HEK293 (cell line): Measurements from ENCODE around the gene CCDC40.

ENCODE experiments used
- GFI1B ChIP-seq: fragments of 450-650 bp; formaldehyde crosslinking; IDR thresholded peaks from 2 replicates; pipeline ENCODE4 v1.5.1; 2016; ENCODE audit warnings: missing biosample characterization, missing genetic modification characterization
- KLF10 ChIP-seq: fragments of 450-650 bp; IDR thresholded peaks from 2 replicates; pipeline ENCODE4 v1.5.1; 2018; ENCODE audit warnings: missing biosample characterization, mild to moderate bottlenecking, missing genetic modification characterization
- PRDM1 ChIP-seq: fragments of 450-650 bp; formaldehyde crosslinking; IDR thresholded peaks from 2 replicates; pipeline ENCODE4; 2016; ENCODE audit warnings: missing biosample characterization, missing genetic modification characterization
- ZIC2 ChIP-seq: fragments of 450-650 bp; formaldehyde crosslinking; IDR thresholded peaks from 2 replicates; pipeline ENCODE4 v1.5.1; 2016; ENCODE audit warnings: missing biosample characterization, missing genetic modification characterization
- ZNF157 ChIP-seq: fragments of 450-650 bp; formaldehyde crosslinking; IDR thresholded peaks from 2 replicates; pipeline ENCODE4 v1.5.1; 2016; ENCODE audit warnings: missing biosample characterization, missing genetic modification characterization
- ZNF24 ChIP-seq: fragments of 450-650 bp; formaldehyde crosslinking; IDR thresholded peaks from 2 replicates; pipeline ENCODE4 v1.5.1; 2016; ENCODE audit warnings: missing biosample characterization, missing genetic modification characterization
- ZNF292 ChIP-seq: fragments of 450-650 bp; formaldehyde crosslinking; IDR thresholded peaks from 2 replicates; pipeline ENCODE4 v1.5.1; 2016; ENCODE audit warnings: low read depth, missing biosample characterization, missing genetic modification characterization, borderline replicate concordance
- ZNF302 ChIP-seq: fragments of 450-650 bp; formaldehyde crosslinking; IDR thresholded peaks from 2 replicates; pipeline ENCODE4 v1.5.1; 2016; ENCODE audit warnings: missing biosample characterization, missing genetic modification characterization, low read depth
- ZNF335 ChIP-seq: fragments of 450-650 bp; formaldehyde crosslinking; conservative IDR thresholded peaks from 2 replicates; pipeline ENCODE4 v1.5.1; 2016; ENCODE audit warnings: missing biosample characterization, missing genetic modification characterization
- ZNF416 ChIP-seq: fragments of 450-650 bp; formaldehyde crosslinking; IDR thresholded peaks from 2 replicates; pipeline ENCODE4 v1.5.1; 2016; ENCODE audit warnings: missing biosample characterization, missing genetic modification characterization
- ZNF558 ChIP-seq: fragments of 450-650 bp; formaldehyde crosslinking; IDR thresholded peaks from 2 replicates; pipeline ENCODE4 v1.5.1; 2016; ENCODE audit warnings: missing biosample characterization, missing genetic modification characterization
- ZNF600 ChIP-seq: fragments of 450-650 bp; formaldehyde crosslinking; IDR thresholded peaks from 2 replicates; pipeline ENCODE4 v1.5.1; 2016; ENCODE audit warnings: missing biosample characterization, missing genetic modification characterization
- ZNF654 ChIP-seq: fragments of 450-650 bp; formaldehyde crosslinking; IDR thresholded peaks from 2 replicates; pipeline ENCODE4 v1.5.1; 2016; ENCODE audit warnings: low read depth, missing biosample characterization, missing genetic modification characterization
- ZNF76 ChIP-seq: fragments of 450-650 bp; formaldehyde crosslinking; IDR thresholded peaks from 2 replicates; pipeline ENCODE4; 2016; ENCODE audit warnings: low read depth, missing biosample characterization, missing genetic modification characterization, borderline replicate concordance
- ZNF768 ChIP-seq: fragments of 450-650 bp; formaldehyde crosslinking; IDR thresholded peaks from 2 replicates; pipeline ENCODE4 v1.5.1; 2018; ENCODE audit warnings: missing biosample characterization, mild to moderate bottlenecking, missing genetic modification characterization
- TF ChIP-seq, protein P1 (sequence below): fragments of 450-650 bp; formaldehyde crosslinking; IDR thresholded peaks from 2 replicates; pipeline ENCODE4 v1.5.1; 2016; ENCODE audit warnings: missing biosample characterization, missing genetic modification characterization
- TF ChIP-seq, protein P2 (sequence below): fragments of 450-650 bp; formaldehyde crosslinking; conservative IDR thresholded peaks from 2 replicates; pipeline ENCODE4 v1.5.1; 2016; ENCODE audit warnings: low read depth, missing biosample characterization, missing genetic modification characterization
- TF ChIP-seq, protein P3 (sequence below): fragments of 450-650 bp; formaldehyde crosslinking; IDR thresholded peaks from 2 replicates; pipeline ENCODE4 v1.5.1; 2016; ENCODE audit warnings: missing biosample characterization, missing genetic modification characterization
- TF ChIP-seq, protein P4 (sequence below): fragments of 450-650 bp; formaldehyde crosslinking; IDR thresholded peaks from 2 replicates; pipeline ENCODE4 v1.5.1; 2016; ENCODE audit warnings: missing biosample characterization, missing genetic modification characterization
- TF ChIP-seq, protein P5 (sequence below): fragments of 450-650 bp; formaldehyde crosslinking; IDR thresholded peaks from 2 replicates; pipeline ENCODE4 v1.5.1; 2016; ENCODE audit warnings: missing biosample characterization, missing genetic modification characterization, borderline replicate concordance

The CCDC40 gene

DNA sequence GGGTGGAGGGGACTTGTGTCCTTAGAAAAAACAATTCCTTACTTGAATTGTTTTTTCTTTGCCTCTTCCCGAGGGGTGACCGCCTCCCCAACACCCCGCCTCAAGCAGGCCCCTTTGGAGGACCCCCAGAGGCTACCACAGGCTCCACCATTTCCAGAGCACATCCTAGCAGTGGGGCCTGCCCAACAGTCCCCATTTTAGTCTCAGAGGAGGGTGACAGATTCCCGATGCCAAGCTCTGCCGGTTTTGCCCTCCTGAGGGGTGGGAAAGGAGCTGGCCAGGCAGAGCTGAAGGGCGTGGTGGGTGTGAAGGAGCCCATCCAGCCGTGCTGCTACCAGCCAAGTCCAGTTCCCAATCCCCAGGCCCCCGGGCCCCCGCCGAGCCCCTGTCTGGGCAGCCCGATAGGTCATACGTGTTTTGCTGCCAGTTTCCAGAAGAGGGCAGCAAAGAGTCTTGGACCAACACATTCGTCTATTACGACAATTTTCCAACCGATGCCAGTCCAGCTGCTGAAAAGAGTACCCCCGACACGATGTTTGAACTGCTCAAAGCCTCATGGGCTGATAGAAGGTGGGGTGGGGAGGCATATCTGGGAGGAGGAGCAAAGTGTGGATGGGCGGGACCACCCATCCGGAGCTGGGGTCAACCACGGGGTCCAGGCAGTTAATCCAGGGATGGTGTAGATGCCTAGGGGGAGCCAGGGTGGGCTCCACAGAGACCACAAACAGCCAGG is 46.1 kb downstream of the CCDC40 start (continued):
- TF ChIP-seq, protein P1, sequence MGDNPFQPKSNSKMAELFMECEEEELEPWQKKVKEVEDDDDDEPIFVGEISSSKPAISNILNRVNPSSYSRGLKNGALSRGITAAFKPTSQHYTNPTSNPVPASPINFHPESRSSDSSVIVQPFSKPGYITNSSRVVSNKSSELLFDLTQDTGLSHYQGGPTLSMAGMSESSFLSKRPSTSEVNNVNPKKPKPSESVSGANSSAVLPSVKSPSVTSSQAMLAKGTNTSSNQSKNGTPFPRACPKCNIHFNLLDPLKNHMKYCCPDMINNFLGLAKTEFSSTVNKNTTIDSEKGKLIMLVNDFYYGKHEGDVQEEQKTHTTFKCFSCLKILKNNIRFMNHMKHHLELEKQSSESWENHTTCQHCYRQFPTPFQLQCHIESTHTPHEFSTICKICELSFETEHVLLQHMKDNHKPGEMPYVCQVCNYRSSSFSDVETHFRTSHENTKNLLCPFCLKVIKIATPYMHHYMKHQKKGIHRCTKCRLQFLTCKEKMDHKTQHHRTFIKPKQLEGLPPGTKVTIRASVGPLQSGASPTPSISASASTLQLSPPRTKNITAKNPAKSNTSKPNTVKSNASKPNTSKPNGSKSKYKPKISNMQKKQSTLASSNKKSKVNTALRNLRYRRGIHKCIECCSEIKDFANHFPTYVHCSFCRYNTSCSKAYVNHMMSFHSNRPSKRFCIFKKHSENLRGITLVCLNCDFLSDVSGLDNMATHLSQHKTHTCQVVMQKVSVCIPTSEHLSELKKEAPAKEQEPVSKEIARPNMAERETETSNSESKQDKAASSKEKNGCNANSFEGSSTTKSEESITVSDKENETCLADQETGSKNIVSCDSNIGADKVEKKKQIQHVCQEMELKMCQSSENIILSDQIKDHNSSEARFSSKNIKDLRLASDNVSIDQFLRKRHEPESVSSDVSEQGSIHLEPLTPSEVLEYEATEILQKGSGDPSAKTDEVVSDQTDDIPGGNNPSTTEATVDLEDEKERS (tag by site-specific recombination), result no peak
- TF ChIP-seq ZNF76 (tag by site-specific recombination), result no peak
- TF ChIP-seq ZNF292 (tag by site-specific recombination), result no peak
- TF ChIP-seq ZNF416, result no peak
- TF ChIP-seq PRDM1 (tag by site-specific recombination), result no peak
- peak; percentile 79 for TF ChIP-seq ZNF654
- TF ChIP-seq, protein P2, sequence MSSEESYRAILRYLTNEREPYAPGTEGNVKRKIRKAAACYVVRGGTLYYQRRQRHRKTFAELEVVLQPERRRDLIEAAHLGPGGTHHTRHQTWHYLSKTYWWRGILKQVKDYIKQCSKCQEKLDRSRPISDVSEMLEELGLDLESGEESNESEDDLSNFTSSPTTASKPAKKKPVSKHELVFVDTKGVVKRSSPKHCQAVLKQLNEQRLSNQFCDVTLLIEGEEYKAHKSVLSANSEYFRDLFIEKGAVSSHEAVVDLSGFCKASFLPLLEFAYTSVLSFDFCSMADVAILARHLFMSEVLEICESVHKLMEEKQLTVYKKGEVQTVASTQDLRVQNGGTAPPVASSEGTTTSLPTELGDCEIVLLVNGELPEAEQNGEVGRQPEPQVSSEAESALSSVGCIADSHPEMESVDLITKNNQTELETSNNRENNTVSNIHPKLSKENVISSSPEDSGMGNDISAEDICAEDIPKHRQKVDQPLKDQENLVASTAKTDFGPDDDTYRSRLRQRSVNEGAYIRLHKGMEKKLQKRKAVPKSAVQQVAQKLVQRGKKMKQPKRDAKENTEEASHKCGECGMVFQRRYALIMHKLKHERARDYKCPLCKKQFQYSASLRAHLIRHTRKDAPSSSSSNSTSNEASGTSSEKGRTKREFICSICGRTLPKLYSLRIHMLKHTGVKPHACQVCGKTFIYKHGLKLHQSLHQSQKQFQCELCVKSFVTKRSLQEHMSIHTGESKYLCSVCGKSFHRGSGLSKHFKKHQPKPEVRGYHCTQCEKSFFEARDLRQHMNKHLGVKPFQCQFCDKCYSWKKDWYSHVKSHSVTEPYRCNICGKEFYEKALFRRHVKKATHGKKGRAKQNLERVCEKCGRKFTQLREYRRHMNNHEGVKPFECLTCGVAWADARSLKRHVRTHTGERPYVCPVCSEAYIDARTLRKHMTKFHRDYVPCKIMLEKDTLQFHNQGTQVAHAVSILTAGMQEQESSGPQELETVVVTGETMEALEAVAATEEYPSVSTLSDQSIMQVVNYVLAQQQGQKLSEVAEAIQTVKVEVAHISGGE (tag by site-specific recombination), result no peak
- TF ChIP-seq GFI1B (tag by site-specific recombination), result no peak
- TF ChIP-seq ZNF558 (tag by site-specific recombination), result no peak
- TF ChIP-seq, protein P3, sequence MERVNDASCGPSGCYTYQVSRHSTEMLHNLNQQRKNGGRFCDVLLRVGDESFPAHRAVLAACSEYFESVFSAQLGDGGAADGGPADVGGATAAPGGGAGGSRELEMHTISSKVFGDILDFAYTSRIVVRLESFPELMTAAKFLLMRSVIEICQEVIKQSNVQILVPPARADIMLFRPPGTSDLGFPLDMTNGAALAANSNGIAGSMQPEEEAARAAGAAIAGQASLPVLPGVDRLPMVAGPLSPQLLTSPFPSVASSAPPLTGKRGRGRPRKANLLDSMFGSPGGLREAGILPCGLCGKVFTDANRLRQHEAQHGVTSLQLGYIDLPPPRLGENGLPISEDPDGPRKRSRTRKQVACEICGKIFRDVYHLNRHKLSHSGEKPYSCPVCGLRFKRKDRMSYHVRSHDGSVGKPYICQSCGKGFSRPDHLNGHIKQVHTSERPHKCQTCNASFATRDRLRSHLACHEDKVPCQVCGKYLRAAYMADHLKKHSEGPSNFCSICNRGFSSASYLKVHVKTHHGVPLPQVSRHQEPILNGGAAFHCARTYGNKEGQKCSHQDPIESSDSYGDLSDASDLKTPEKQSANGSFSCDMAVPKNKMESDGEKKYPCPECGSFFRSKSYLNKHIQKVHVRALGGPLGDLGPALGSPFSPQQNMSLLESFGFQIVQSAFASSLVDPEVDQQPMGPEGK (tag by site-specific recombination), result peak; percentile 86
- no peak for TF ChIP-seq ZNF302 (tag by site-specific recombination)
- TF ChIP-seq ZNF24 (tag by site-specific recombination), result no peak
- no peak for TF ChIP-seq ZNF768 (tag by site-specific recombination)
- no peak for TF ChIP-seq KLF10 (tag by site-specific recombination)
- 0 out of 2 replicates have a peak, but pooled peaks have one; percentile 18 for TF ChIP-seq ZNF335 (tag by site-specific recombination)
- TF ChIP-seq, protein P4, sequence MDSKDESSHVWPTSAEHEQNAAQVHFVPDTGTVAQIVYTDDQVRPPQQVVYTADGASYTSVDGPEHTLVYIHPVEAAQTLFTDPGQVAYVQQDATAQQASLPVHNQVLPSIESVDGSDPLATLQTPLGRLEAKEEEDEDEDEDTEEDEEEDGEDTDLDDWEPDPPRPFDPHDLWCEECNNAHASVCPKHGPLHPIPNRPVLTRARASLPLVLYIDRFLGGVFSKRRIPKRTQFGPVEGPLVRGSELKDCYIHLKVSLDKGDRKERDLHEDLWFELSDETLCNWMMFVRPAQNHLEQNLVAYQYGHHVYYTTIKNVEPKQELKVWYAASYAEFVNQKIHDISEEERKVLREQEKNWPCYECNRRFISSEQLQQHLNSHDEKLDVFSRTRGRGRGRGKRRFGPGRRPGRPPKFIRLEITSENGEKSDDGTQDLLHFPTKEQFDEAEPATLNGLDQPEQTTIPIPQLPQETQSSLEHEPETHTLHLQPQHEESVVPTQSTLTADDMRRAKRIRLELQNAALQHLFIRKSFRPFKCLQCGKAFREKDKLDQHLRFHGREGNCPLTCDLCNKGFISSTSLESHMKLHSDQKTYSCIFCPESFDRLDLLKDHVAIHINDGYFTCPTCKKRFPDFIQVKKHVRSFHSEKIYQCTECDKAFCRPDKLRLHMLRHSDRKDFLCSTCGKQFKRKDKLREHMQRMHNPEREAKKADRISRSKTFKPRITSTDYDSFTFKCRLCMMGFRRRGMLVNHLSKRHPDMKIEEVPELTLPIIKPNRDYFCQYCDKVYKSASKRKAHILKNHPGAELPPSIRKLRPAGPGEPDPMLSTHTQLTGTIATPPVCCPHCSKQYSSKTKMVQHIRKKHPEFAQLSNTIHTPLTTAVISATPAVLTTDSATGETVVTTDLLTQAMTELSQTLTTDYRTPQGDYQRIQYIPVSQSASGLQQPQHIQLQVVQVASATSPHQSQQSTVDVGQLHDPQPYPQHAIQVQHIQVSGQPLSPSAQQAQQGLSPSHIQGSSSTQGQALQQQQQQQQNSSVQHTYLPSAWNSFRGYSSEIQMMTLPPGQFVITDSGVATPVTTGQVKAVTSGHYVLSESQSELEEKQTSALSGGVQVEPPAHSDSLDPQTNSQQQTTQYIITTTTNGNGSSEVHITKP (tag by site-specific recombination), result peak; percentile 55
- TF ChIP-seq, protein P5, sequence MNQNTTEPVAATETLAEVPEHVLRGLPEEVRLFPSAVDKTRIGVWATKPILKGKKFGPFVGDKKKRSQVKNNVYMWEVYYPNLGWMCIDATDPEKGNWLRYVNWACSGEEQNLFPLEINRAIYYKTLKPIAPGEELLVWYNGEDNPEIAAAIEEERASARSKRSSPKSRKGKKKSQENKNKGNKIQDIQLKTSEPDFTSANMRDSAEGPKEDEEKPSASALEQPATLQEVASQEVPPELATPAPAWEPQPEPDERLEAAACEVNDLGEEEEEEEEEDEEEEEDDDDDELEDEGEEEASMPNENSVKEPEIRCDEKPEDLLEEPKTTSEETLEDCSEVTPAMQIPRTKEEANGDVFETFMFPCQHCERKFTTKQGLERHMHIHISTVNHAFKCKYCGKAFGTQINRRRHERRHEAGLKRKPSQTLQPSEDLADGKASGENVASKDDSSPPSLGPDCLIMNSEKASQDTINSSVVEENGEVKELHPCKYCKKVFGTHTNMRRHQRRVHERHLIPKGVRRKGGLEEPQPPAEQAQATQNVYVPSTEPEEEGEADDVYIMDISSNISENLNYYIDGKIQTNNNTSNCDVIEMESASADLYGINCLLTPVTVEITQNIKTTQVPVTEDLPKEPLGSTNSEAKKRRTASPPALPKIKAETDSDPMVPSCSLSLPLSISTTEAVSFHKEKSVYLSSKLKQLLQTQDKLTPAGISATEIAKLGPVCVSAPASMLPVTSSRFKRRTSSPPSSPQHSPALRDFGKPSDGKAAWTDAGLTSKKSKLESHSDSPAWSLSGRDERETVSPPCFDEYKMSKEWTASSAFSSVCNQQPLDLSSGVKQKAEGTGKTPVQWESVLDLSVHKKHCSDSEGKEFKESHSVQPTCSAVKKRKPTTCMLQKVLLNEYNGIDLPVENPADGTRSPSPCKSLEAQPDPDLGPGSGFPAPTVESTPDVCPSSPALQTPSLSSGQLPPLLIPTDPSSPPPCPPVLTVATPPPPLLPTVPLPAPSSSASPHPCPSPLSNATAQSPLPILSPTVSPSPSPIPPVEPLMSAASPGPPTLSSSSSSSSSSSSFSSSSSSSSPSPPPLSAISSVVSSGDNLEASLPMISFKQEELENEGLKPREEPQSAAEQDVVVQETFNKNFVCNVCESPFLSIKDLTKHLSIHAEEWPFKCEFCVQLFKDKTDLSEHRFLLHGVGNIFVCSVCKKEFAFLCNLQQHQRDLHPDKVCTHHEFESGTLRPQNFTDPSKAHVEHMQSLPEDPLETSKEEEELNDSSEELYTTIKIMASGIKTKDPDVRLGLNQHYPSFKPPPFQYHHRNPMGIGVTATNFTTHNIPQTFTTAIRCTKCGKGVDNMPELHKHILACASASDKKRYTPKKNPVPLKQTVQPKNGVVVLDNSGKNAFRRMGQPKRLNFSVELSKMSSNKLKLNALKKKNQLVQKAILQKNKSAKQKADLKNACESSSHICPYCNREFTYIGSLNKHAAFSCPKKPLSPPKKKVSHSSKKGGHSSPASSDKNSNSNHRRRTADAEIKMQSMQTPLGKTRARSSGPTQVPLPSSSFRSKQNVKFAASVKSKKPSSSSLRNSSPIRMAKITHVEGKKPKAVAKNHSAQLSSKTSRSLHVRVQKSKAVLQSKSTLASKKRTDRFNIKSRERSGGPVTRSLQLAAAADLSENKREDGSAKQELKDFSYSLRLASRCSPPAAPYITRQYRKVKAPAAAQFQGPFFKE (tag by site-specific recombination), result no peak
- peak; percentile 58; the same call in 1 of the 2 replicates for TF ChIP-seq ZIC2 (tag by site-specific recombination)
- TF ChIP-seq ZNF600 (tag by site-specific recombination), result no peak
- no peak for TF ChIP-seq ZNF157 (tag by site-specific recombination)
